ENCODE results near the gene ZNF77.
A peak's percentile ranks its signal among the peaks of the same experiment; 100 is the strongest.
"Not testable (repeated sequence)": the region's sequence is repeated elsewhere in the genome, so short reads cannot be mapped to it uniquely, and the experiment has no call there.

ZNF77 gene

DNA sequence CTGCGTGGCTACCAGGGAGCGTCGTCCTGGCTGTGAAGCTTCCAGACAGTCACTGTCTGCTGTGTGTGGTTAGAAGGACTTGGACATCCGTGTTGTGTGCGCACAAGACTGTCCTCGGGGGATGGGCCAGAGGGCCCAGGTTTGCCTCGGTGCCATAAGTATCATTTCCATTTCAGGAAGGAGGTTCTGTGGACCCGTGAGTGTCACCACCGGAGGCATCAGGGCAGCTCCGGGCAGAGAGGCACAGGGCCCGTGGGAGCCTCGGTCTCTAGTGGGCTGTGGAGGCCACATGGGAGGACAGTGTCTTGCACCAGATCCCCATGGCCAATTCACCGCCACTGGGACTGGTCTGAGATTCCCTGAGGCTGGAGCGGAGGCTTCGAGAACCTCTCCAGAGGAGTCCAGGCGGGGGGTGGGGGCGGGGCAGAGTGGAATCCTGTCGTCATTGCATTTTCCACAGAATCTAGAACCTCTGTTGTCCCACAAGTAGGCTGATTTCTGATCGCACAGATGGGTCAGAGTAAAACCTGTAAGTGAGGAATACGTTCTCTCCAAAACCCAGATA lies 38.1 kb downstream of the ZNF77 start:
- DNase-seq, result no peak

DNA sequence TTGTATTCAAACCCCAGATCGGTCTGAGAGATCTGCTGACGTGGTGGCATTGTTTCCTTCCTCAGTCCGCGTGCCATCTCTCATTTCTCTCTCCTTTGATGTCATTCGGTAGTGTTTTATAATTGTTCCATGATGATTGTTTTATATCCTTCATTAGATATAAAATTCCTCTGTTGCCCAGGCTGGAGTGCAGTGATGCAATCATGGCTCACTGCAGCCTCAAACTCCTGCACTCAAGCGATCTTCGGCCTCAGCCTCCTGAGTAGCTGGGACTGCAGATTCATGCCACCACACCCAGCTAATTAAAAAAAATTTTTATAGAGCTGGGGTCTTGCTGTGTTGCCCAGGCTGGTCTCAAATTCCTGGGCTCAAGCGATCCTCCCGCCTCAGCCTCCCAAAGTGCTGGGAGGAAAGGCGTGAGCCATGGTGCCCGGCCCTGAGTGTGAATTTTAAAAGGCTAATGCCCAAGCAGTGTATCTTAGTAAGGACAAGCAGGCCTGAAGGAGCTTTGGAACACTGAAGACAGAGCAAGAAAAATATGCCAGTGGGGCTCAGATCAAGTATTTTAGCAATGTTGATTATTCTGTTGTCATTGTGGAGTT lies 38.8 kb downstream of the ZNF77 start:
- DNase-seq, result no peak

DNA sequence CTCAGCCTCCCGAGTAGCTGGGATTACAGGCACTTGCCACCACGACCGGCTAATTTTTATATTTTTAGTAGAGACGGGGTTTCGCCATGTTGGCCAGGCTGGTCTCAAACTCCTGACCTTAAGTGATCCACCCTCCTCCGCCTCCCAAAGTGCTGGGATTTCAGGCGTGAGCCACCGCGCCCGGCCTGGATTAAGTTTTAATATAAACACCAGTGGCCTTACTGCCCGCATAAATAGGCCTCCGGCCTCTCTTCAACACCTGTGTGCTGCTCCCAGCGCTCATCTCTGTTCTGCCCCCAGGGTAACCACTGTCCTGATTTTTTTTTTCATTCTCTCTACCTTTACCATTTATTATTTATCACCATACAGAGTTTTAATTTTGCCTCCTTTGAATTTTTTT lies 41.4 kb downstream of the ZNF77 start:
- not testable (repeated sequence) for DNase-seq

DNA sequence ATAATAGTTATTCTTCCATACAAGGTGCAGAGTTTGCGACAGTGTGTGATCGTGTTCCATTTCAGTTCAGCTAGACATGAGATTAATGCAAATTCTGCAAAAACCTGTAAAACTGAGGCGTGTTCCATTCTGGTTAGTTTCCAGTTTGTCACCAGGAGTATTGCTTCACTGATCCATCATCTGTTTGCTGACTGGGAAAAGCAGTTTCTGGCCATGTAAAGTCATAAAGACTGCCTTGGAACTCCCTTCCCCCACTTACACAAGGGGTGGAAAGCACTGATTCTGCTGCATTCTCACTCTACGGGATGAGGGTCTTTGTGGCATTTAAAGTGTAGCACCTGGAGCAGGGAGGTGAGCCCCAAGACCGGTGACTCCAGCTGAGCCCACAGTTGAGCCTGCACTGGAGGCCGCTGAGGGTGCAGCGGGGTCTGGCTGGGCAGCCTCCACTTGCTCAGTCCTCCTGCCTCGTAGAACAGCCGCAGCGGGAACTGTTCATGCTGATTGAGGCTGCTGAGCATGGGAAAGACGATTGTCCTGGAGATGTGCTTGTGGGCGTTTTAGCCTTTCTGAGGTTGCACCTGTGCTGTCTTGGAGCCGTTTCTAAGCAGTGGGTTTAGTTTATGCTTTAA lies 42.1 kb downstream of the ZNF77 start:
- no peak for DNase-seq

DNA sequence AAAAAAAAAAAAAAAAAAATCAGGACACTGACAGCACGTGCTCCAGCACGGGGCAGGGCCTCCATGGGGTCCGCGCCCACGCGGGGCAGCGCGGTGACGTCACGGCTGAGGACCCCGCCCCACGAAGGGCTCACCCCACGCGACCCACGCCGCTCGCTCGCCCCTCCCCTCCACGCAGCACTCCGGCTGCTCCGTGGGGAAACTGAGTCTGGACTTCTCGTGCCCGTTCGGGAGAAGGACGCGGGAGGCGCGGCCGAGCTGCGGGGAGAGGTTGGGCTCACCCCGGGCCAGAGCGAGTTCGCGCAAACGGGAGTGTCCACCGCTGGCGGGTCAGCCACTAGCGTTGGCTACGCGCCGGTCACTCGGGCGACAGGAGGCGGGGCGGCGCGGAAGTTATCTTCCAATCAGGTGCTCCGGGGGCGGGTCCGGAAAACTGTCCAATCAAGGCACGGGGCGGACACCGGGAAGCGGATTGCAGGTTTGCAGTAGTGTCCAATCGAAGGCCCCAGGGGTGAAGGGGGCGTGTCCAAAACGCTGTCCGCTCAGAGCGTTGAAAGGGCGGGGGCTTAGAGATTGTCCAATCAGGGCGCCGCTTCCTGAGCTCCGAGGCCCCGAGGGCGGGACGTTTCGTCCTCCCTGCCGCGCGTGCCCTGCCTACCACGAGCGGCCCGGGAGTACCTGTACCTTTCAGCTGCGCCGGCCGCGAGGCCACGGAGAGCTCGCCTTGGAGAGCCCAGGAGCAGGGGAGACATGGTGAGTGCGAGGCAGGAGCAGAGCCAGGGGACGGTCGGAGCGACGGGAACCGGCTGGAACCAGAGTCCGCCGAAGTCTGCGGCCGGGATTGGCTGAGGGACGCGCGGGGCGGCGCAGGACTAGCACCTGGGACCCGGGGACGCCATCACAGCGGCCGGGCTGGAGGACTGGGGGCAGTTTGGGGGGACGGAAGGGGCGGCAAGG lies 44.2 kb downstream of the ZNF77 start, which contains the start of gene ZNF57:
TSS of gene ZNF57 (plus strand) at position 633 of the 957 bp plus-strand sequence. CDS start at position 751, 118 bp downstream.
- peak; percentile 97 for DNase-seq

DNA sequence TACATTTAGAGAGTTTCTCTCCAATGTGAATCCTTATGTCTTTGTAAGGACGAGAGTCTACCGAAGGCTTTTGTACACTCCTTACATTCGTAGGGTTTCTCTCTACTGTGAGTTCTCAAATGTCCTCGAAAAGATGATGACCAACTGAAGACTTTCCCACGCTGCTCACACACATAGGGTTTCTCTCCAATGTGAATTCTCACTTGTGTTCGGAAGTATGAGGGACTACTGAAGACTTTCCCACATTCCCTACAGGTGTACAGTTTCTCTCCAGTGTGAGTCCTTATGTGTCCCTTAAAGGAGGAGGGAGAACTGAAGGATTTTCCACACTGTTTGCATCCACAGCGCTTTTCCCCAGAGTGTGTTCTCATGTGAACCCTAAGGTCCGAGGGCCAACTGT lies 48.1 kb downstream of the ZNF77 start:
- no peak for DNase-seq

DNA sequence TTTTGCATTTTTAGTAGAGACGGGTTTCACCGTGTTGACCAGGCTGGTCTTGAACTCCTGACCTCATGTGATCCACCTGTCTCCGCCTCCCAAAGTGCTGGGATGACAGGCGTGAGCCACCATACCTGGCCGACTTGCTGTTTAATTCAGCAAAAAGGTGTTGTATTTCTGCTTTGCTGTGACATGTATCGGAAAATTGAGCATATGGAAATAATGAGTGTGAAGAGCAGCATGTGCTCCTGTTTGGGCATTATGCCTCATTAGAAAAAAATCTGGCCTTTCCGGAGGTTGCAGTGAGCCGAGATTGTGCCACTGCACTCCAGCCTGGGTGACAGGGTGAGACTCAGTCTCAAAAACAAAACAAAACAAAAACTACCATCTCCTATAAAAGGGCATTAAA lies 54.2 kb downstream of the ZNF77 start:
- not testable (repeated sequence) for DNase-seq

DNA sequence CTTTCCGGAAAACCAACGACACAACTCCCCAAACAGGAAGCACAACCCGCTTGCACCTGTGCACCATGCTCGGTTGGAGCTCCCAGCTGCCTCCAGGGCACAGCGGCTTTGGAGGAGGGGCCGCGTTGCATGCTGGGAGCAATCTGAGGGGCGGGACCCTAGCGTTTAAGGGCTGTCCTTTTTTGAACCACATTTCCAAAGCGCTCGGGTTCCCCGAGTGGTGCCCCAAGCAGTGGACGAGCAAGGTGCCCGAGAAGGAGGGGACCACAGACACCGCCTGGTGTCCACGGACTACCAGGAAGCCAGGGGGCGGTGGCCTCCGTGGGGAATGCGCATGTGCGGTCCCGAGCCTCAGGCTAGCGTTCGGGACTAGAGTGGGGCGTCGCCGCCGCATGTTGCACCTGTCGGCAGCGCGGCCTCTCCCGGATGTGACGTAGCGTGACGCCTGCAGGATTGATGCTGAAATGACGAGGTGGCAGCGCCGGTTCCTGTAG lies 56.0 kb downstream of the ZNF77 start:
- peak; percentile 52 for DNase-seq

DNA sequence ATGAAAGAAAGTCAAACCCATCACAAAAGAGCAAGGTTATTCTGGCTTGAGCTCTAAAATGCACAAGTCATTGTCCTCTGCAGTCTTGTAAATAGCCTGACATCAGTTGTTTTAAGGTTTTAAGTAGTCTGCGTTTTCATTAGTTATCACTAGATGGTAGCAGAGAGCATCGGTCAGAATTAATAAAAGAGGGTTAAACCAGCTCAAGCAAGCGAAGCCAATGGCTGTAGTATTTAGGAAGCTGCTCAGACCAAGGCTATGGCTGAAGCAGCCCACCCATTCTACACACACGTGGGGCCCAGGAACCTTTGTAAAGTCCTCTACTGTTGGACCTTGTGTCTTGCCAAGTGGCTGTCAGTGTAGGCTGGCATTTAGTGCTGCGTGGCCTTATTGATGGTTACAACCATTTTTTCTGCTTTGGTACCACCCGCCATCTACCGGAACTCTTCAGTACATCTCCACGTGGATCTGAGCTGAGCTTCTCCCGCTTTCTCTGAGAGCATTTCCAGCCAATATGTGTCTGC lies 57.3 kb downstream of the ZNF77 start:
- peak; percentile 63 for DNase-seq

DNA sequence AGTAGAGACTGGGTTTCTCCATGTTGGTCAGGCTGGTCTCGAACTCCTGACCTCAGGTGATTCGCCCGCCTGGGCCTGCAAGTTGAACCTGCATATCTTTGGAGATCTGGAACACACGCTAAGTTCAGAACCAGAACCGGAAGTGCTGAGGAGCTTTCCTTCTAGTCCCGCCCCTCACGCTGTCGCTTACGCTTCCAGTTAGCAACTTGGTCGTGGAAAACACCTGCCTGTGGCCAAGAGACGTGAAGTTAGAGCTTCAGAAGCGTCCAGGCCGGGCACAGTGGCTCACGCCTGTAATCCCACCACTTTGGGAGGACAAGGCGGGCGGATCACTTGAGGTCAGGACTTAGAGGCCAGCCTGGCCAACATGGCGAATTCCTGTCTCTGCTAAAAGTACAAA lies 59.0 kb downstream of the ZNF77 start:
- DNase-seq, result no peak

DNA sequence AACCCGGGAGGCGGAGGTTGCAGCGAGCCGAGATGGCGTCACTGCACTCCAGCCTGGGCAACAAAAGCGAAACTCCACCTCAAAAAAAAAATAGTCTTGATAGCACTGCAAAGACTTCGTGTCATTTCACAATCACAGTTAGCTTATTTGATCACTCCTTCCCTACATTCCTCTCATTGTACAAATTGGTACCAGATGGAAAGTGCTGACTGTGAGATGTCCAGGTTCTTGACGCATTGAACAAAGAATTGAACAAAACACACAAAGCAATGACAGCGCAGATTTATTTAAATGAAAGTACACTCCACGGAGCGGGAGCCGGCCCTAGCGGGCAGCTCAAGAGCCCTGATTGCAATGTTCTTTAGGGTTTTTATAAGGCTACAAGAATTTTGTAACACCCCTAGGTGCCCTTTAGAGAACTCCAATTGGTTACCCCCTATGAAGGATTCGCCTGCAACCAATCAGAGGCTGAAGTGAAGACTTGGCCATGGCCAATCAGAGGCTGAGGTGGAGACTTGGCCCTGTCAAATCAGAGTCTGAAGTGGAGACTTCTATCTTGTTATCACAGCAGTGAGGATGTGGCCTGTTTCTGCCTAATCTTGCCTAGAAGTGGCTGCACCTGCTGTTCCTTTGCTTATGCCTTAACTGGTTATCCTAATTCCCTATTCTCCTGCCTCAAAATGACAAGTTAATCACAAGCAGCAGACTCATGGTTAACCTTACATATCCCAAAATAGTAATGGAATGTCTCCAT lies 60.9 kb downstream of the ZNF77 start:
- no peak for DNase-seq

Data from CD4-positive, alpha-beta T cell treated with Interleukin-4 for 4 hours (primary cell).